Glutamatergic neuron (in vitro differentiated cells): ENCODE measurements around the gene FRK. TPM values are rescaled to one million over a fixed set of nuclear protein-coding genes. Genes with fewer than 3 reads are reported as not detected.

Experiments used
- DNase-seq: peaks from one replicate; pipeline ENCODE4 v3.0.0; 2022
- H3K27ac Mint-ChIP-seq: one replicate; pipeline ENCODE4 v1.8.0; 2020; ENCODE audit warnings: mild to moderate bottlenecking, mixed read lengths, inconsistent platforms; ENCODE audit not compliant: unreplicated experiment
- H3K27me3 Mint-ChIP-seq: one replicate; pipeline ENCODE4 v1.8.0; 2020; ENCODE audit warnings: mild to moderate bottlenecking, moderate library complexity, mixed read lengths, inconsistent platforms; ENCODE audit not compliant: unreplicated experiment
- H3K36me3 Mint-ChIP-seq: one replicate; pipeline ENCODE4 v1.8.0; 2020; ENCODE audit warnings: mild to moderate bottlenecking, mixed read lengths, inconsistent platforms; ENCODE audit not compliant: unreplicated experiment
- H3K4me1 Mint-ChIP-seq: one replicate; pipeline ENCODE4 v1.8.0; 2020; ENCODE audit warnings: mild to moderate bottlenecking, low read depth, mixed read lengths, inconsistent platforms; ENCODE audit not compliant: unreplicated experiment
- H3K4me3 Mint-ChIP-seq: one replicate; pipeline ENCODE4 v1.8.0; 2020; ENCODE audit warnings: mild to moderate bottlenecking, mixed read lengths, inconsistent platforms; ENCODE audit not compliant: unreplicated experiment
- H3K9me3 Mint-ChIP-seq: one replicate; pipeline ENCODE4 v1.8.0; 2020; ENCODE audit warnings: mild to moderate bottlenecking, moderate library complexity, mixed read lengths, inconsistent platforms; ENCODE audit not compliant: unreplicated experiment
- total RNA-seq: library from RNA; stranded (reverse); fragmentation: NEBNext Ultra II Directional; extraction: Animal tissue kit (Norgen Biotek cat#: 25700); gene quantifications from one replicate; pipeline ENCODE4 v1.2.1, GENCODE V29; 2021; ENCODE audit not compliant: unreplicated experiment
- TF ChIP-seq, protein P1 (sequence below): fragments of 200-600 bp; sonication (generic); IDR thresholded peaks from one replicate; pipeline ENCODE4 v1.5.0; 2021; ENCODE audit not compliant: partially characterized antibody, unreplicated experiment

Gene FRK
- total RNA-seq, 1 donor from 2014 or later, result 0.37 TPM

DNA sequence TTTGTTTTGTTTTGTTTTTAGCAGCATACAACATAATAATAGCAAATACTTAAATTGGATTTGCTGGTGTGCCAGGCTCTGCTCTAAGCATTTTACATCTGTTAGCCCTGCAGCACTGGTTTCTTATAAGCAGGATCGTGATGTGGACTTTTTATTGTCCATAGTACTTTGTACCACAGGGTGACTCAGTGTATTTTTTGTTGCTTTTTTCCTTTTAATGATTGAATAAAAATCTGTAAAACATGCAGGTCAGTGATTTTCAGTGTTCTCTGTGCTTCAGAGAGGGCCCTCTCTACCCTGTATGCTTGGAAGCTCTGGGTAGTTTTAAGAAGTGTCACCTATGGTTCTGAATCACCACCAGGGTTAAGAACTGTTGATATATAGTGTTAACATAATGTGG is 43.9 kb upstream of the FRK start:
- Mint-ChIP-seq H3K27me3 (peaks cover 3% of the 10 kb centered on the region), H3K36me3 (no peaks in the 10 kb centered on the region), H3K4me1 (peaks cover 9% of the 10 kb centered on the region), H3K9me3 (peaks cover 2% of the 10 kb centered on the region), H3K4me3 (no peak overlapping the region), H3K27ac (no peak overlapping the region)
- DNase-seq, result no peak
- TF ChIP-seq, protein P1, sequence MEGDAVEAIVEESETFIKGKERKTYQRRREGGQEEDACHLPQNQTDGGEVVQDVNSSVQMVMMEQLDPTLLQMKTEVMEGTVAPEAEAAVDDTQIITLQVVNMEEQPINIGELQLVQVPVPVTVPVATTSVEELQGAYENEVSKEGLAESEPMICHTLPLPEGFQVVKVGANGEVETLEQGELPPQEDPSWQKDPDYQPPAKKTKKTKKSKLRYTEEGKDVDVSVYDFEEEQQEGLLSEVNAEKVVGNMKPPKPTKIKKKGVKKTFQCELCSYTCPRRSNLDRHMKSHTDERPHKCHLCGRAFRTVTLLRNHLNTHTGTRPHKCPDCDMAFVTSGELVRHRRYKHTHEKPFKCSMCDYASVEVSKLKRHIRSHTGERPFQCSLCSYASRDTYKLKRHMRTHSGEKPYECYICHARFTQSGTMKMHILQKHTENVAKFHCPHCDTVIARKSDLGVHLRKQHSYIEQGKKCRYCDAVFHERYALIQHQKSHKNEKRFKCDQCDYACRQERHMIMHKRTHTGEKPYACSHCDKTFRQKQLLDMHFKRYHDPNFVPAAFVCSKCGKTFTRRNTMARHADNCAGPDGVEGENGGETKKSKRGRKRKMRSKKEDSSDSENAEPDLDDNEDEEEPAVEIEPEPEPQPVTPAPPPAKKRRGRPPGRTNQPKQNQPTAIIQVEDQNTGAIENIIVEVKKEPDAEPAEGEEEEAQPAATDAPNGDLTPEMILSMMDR, result no peak

DNA sequence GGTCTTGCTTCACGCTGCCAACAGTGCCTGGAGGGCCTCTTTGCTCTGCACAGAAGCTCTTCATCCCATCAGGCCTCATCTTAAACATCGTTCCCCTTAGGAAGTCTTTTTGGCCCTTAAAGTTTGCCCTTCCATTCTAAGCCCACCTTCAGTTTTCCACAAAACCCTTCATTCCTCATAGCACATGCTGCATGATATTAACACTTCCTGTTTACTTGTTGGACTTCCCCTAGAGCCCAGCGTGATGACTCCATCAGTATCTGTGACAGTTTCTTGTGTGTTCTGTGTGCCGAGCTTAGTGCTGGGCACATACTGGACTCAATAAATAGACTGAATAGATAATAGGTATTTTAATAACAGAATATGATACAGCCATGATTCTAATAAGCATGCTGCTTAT is 42.2 kb upstream of the FRK start:
- DNase-seq, result no peak
- TF ChIP-seq, protein P1, result no peak
- H3K4me3 Mint-ChIP-seq, result no peak overlapping the region
- H3K4me1 Mint-ChIP-seq, result no peaks in the 10 kb centered on the region
- H3K27ac Mint-ChIP-seq, result no peak overlapping the region
- no peaks in the 10 kb centered on the region for H3K36me3 Mint-ChIP-seq
- H3K27me3 Mint-ChIP-seq, result peaks cover 3% of the 10 kb centered on the region
- peaks cover 2% of the 10 kb centered on the region for H3K9me3 Mint-ChIP-seq

DNA sequence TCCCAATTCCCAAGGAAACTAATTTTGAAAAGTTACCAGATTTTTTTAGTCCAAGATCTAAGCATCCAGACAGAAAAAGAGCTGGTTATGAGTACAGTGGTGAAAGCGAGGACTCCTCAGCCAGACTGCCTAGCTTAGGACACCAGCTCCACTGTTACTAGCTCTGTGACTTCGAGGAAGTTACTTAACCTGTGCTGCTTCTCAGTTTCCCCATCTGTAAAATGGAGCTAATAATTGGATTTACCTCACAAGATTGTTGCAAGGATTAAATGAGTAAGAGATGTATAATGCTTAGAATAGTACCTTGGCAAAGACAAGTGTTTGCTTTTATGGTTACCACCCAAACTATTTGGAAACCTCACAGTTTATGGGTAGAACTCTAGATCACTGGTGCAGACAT is 41.1 kb upstream of the FRK start:
- Mint-ChIP-seq H3K4me1 (no peaks in the 10 kb centered on the region), H3K36me3 (no peaks in the 10 kb centered on the region), H3K27me3 (peaks cover 3% of the 10 kb centered on the region), H3K4me3 (peak overlapping the region; percentile 94), H3K27ac (peak overlapping the region; percentile 77), H3K9me3 (peaks cover 2% of the 10 kb centered on the region)
- DNase-seq, result no peak
- TF ChIP-seq, protein P1, result no peak

DNA sequence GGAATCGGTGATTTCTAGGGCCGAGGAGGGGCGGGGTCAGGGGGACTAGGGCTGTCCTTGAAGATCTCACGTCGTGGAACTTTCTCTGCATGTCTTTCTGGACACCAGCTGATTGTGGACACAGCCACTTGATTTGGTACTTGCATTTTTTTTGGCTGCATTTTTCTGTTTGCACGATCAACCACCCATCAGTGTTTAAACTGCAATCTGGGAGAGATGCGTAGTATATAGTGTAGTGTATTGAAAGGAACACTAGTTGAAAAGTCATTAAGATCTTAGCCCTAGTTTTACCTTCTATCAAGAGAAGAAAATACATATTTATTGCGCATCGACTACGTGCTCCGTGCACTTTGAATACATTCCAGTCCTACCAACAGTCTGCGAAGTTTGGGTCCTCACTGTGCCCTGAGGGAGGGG is 40.6 kb upstream of the FRK start:
- H3K27me3 Mint-ChIP-seq, result peaks cover 3% of the 10 kb centered on the region
- H3K36me3 Mint-ChIP-seq, result no peaks in the 10 kb centered on the region
- H3K4me1 Mint-ChIP-seq, result no peaks in the 10 kb centered on the region
- DNase-seq, result no peak
- peaks cover 2% of the 10 kb centered on the region for H3K9me3 Mint-ChIP-seq
- TF ChIP-seq, protein P1, result no peak
- H3K4me3 Mint-ChIP-seq, result peak overlapping the region; percentile 94
- peak overlapping the region; percentile 77 for H3K27ac Mint-ChIP-seq

DNA sequence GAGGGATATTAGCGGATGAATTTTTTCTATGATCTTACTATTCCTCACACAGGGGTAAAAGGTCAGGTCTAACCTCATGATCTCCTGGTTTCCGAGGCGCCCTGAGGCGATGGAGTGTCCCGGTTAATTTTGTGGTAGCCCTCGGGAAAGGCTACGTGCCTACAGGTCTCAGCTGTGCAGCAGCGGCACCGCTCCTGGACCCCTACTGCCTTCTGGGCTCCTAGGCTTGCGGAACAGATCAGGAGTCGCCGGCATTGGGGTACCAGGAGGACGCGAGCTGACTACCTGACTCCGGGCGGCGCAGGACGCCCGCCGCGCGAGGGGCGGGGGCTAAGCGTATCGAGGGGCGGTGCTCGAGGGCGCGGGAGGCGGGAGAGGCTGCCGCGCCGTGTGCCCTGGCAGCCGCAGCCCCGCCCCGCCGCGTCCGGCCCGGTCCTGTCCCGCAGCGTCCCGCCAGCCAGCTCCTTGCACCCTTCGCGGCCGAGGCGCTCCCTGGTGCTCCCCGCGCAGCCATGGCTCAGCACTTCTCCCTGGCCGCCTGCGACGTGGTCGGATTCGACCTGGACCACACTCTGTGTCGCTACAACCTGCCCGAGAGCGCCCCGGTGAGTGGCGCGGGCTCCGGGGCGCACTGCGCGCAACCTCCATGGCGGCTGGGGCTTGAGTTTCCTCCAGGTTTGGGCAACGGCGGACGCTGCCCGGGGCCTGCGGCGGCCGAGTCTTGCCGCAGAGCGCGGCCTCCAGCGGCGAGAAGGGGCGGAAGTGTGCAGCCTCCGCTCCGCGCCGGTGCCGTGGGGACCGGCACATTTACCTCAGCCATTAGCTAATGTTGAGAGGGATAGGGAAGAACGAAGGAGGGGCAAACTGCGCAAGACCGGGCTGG is 40.0 kb upstream of the FRK start, which contains the start of gene NT5DC1:
Gene NT5DC1, plus strand, starts transcription at position 435 of the 883 bp plus-strand sequence. Its CDS starts 78 bp downstream, at position 513.
- H3K36me3 Mint-ChIP-seq, result no peaks in the 10 kb centered on the region
- DNase-seq, result peak; percentile 85
- peak within 1 kb of the TSS; percentile 87 for H3K27ac Mint-ChIP-seq
- peak within 1 kb of the TSS; percentile 94 for H3K4me3 Mint-ChIP-seq
- peaks cover 3% of the 10 kb centered on the region for H3K27me3 Mint-ChIP-seq
- H3K4me1 Mint-ChIP-seq, result no peaks in the 10 kb centered on the region
- TF ChIP-seq, protein P1, result no peak
- H3K9me3 Mint-ChIP-seq, result peaks cover 5% of the 10 kb centered on the region
